A673 (cell line): ENCODE results near the gene TTC19.
A peak's percentile ranks its signal among the peaks of the same experiment; 100 is the strongest.

Source experiments
- CTCF ChIP-seq: fragments of 300-800, 200-600 bp; sonication (generic); conservative IDR thresholded peaks from 2 replicates; pipeline ENCODE4 v1.5.1; 2017; ENCODE audit warnings: low read depth, mild to moderate bottlenecking, antibody characterized with exemption, low read length, moderate library complexity, mixed read lengths
- EZH2 ChIP-seq: fragments of 200-600 bp; sonication (generic); IDR thresholded peaks from 2 replicates; pipeline ENCODE4 v1.6.1; 2017; ENCODE audit warnings: borderline replicate concordance, low read depth, mild to moderate bottlenecking, mixed read lengths, antibody characterized with exemption, low read length; ENCODE audit not compliant: poor library complexity, severe bottlenecking

- peak; percentile 58 for TF ChIP-seq CTCF
- no peak for TF ChIP-seq EZH2
These were observed 14.4 kb downstream of the TTC19 start for GRCh38 chr17:16013943-16014407.
